Stimulated activated CD8-positive, alpha-beta memory T cell treated with anti-CD3 and anti-CD28 coated beads, Interleukin-2, amount 100 ng/mL, for 1 hour (primary cell): ENCODE data around the gene FAM180B.
"Not testable (repeated sequence)": the region's sequence is repeated elsewhere in the genome, so short reads cannot be mapped to it uniquely, and the experiment has no call there.

Experiments used
- DNase-seq, 2 donors: peaks; one replicate each; pipeline ENCODE4 v3.0.0-alpha.2; 2020; ENCODE audit warnings: low read depth in 2 of 2

The FAM180B gene

DNA sequence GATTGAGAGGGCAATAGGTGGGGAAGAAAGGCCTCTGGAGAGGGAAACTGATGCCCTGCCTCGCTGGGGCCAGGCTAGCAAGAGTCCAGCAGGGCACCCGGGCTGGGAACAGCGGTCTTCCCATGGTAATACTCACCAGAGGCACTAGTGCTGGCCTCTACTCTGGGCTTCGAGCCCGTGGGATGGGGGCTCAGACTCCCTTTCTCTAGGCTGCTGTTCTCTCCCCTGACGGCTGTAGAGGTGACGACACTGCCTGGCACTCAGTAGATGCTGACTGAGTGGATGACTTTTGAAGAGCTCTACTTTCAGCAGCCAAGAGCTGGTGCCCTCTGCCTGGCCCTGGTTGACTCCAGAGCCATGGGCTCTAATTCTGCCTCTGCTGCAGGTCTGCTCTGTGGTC is 8.6 kb downstream of the FAM180B start:
- DNase-seq, result no peak

DNA sequence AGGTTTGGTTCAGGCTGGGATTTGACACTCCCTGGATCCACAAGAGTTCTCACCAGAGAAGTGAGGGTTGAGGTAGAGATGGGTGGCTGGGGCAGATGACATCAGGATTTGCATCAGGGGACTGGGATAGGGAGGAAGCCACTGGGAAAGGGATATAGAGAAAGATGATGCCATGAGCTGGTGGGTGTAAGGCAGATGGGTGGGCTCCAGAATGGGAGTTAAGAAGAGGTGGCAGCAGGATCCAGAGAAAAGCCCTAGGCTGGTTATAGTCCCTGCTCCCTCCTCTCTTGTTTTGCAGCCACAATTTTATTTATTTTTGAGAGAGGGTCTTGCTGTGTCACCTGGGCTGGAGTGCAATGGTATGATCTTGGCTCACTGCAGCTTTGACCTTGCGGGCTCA is 9.5 kb downstream of the FAM180B start:
- DNase-seq, result no peak

DNA sequence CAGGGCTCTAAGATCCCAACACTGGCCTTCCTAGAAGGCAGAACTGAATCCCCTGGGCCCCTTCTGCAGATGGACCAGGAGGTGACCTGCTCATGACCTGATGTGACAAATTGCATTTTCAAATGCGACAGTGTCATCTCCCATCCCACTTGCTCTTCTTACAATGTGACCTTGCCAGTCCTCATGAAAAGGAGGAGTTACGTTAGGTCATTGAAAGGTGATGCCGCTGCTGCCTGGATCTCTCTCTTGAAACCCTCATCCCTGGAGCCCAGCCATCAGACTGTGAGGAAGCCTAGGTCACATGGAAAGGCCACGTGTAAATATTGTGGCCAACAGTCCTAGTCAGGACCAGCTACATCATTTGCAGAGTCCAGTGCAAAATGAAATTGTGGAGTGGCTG is 13.4 kb downstream of the FAM180B start:
- no peak for DNase-seq

DNA sequence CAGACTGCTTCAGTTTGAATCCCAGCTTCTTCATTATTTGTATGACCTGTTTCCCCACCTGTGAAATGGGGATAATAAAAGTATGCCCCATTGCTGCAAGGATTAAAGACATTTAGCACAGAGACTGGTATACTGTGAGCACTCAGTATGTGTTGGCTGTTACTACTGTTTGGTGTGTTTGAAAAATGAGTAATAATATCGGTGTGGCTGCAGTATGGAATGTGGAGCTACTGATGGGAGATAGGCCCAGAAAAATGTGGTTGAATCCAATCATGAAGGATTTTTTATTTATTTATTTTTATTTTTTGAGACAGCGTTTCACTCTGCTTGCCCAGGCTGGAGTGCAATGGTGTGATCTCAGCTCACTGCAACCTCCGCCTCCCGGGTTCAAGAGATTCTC is 16.8 kb downstream of the FAM180B start:
- DNase-seq, result no peak

DNA sequence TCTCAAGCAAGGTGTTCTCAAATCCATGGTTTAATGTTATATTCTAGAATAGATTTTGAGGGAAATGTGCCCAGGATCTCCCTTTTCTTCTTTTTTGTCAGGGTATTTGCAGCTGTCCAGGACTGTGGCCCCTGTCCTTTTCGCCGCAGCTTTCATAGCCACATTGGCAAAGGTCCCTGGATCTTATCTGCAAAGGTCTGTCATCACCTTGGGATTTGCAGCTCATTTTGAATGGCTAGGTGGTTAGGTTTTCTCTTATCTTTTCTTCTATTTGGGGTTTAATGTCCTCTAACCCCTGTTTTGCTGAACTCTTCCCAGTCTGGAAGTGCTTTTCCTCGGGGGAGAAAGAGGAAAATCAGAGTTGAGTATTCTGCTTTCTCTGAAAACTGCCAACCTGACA is 19.4 kb downstream of the FAM180B start:
- no peak for DNase-seq

DNA sequence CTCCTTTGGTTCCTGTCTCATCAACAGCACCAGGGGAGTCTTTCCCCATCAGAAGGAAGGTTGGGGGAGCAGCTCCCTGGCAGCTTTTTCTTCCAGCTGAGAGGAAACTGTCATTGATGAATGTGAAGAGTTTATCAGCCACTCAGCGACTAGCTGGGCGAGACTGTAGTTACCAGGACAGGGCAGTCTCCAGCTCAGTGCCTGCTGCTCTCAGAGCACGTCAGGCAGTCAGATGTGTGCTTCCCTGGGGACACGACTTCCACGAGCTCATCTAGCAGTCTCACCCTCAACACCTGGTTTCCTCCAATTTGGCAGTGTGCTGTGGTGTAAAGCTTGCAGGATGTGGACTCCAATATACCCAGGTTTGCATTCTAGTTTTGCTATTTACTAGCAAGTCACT is 20.3 kb downstream of the FAM180B start:
- DNase-seq, result no peak

DNA sequence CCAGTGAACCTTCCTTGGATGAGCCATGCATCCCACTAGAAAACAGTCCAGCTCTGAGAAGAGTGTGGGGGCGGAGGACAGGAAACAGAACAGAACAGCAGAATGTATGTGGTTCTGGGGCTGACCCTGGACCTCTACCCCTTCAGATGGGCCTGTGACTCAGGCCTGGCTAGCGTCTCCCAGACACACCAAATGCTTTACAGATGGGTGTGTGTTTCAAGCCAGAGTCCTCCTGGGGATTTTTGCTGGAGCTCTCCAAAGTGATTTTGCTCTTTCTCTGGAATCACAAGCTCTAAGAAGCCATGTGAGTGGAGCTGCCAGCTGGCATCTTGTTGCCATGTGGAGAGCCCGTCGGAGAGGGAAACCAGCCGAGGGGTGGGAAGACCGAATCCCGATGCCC is 20.9 kb downstream of the FAM180B start:
- no peak for DNase-seq

DNA sequence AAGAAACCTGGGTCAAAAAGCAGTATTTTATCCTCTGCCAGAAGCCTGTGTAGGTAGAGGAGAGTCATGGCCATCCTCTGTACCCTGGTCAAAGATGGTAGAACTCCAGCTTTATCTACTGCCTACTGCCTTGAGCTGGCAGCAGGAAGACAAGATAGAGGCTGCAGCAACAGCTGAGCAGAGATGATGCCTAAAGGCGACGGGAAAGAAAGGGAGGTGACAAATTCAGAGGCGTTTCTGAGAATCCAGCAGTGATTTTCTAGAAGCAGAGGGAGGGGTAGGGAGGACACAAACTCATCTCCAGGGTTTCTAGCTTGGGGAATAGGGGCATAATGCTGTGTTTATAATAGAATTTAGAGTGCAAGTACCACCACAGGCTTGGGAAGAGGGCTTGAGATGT is 23.2 kb downstream of the FAM180B start:
- DNase-seq, result no peak

DNA sequence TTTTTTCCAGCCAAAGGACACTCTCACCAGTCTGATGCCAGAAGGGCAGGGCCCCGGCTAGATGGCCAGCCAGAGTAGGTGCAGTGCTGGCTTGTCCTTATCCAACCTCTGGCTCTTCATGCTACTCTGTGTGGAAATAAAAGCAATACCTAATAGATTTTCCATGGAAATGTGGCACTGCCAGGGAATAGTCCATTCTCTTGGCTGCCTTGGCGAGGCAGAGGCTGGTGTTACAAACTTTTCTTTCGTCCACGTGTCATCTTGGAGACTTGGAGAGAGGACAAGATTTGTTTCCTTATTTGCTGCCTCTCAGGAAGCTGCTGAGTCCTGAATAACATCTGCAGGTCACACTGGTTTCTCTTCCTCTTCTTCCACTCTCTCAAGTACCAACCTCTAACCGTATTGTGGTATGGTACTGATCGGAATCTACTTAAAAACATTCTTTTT is 24.9 kb downstream of the FAM180B start:
- no peak for DNase-seq

DNA sequence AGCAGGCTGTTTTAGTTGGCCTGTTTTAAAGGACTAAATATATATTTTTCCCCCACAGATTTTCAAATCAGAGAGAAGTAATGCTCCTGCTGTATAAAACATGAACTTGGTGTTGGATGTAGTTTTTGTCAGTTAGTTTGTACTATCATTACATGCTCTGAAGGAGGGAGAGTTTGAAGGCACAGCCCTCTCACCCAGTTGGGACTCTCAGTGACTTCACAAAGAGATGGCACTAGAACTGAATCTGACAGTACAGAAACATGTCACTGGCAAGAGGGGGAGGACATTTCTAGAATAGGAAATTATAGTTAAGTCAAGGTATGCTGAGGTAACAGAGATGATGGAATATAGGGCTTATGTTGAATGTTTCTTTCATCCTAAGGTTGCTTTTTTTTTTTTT is 28.8 kb downstream of the FAM180B start:
- no peak for DNase-seq

DNA sequence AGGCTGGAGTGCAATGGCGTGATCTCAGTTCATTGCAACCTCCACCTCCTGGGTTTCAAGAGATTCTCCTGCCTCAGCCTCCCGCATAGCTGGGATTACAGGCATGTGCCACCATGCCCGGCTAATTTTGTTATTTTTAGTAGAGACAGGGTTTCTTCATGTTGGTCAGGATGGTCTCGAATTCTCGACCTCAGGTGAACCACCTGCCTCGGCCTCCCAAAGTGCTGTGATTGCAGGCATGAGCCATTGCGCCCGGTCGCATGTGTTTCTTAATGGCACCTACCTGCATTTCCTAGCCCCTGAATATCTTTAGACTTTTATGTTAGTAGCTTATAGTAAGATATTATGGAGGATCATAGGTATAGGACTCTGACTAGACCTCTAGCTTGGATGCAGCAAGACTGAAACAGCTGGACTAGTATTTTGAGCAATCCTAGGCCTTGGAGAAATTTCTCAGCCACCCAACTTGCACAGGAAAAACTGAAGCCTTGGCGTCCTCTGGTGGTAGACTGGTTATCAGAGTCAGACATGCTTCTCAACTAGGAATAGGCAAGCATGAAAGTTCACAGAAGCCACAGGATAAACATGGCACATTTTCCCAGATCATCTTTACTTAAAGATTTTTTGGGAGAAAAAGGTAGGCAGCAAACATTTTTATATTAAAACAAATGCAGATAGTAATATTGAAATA is 30.4 kb downstream of the FAM180B start:
- no peak for DNase-seq

DNA sequence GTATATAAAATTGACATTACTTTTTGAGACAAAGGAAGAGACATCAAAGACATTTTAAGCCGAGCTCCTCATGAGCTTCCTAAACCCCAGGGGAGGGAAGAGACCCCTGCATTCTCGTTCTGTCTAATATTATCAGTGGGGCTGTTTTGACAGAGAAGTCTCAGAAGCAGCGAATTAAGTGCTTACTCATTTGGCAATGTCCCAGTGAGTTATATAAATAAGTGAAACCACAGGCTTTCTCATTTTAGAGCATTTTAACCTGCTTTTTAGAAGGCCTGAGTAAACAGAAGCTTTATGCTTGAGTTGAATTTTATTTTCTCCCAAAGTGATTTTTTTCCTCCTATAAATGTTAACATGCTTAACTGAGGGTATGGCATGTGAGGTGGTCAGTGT is 30.9 kb downstream of the FAM180B start:
- DNase-seq, result no peak

DNA sequence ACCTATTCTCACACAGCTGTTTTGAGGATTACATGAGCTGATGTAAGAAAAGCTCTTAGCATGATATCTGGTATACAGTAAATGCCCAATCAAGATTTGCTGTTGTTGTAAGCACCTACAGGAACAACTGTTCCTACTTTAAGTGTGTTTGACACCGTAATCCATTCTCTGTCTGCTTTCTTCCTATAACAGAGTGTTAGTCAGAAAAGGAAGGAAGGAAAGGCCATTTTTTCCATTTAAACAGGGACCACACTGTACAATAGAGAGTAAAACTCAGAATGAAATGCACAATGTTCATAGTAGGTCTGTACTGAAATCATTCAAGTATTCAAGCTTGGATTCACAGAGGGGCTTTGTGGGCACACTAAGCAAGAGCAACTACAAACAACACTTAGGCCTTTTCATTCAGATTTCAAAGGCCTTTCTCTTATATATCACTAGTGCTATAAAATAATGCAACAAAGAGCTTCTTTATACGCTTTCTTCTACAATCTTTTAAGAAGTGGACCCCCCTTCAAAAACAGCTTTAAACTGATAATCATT is 34.4 kb downstream of the FAM180B start:
- DNase-seq, result no peak

DNA sequence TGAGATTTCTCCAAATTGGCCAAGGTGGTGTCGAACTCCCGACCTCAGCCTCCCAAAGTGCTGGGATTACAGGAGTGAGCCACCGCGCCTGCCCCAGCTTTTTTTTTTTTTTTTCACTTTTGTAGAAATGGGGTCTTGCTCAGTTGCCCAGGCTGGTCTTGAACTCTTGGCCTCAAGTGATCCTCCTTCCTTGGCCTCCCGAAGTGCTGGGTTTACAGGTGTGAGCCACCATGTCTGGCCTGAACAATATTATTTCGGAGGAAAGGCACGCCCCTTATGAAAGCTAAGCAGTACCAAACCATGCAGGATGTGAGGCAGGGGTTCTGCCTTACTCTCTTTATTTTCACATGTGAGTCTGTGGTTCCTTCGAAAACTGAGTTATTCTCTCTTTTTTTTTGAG is 39.8 kb downstream of the FAM180B start:
- no peak for DNase-seq

DNA sequence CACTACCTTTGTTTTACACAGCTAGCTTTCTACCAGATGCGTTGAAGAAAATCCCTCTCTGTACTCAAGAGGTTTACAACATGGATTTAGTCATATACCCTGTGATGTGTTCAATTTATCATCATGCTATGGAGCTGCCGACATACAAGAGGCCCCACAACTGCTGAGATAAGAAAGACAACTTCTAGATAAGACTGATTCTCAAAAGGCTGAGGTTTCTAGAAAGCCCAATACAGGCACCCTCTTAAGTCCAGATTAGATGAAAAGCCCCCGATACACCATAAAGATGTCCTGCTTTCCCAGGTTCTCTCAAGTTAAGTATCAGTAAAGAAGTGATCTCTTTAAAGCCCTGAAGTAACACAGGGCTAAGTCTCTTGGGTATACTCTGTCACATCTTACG is 41.5 kb downstream of the FAM180B start:
- DNase-seq, result no peak

DNA sequence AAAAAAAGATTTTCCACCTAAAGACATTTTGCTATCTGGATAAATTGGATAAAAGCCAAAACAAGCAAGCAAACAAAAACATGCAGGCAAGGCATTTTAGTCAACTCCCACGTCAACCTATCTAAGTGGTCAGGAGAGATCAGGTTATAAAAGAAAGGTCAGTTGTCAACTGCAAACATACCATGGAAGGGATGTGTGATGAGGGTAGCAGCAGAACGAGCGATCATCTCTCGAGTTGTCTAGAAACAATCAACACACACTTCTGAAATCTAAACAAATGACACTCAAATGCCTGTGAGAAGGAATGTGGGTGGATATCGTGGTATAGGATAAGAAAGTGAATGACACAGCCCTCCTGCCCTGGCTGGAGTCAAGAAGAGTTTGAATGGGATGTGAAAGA is 45.0 kb downstream of the FAM180B start:
- no peak for DNase-seq

DNA sequence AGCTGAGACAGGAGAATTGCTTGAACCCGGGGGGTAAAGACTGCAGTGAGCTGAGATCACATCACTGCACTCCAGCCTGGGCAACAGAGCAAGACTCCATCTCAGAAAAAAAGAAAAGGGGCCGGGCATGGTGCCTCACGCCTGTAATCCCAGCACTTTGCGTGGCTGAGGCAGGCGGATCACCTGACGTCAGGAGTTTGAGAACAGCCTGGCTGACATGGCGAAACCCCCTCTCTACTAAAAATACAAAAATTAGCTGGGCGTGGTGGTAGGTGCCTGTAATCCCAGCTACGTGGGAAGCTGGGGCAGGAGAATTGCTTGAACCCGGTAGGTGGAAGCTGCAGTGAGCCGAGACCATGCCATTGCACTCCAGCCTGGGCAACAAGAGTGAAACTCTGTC is 49.9 kb downstream of the FAM180B start:
- DNase-seq, result not testable (repeated sequence)
